GM06990 (cell line): ENCODE measurements around the gene ERC1.
"Not testable (repeated sequence)": the region's sequence is repeated elsewhere in the genome, so short reads cannot be mapped to it uniquely, and the experiment has no call there.

Experiments used
- DNase-seq: peaks from one replicate; pipeline ENCODE4 v3.0.0-alpha.2; 2011; ENCODE audit not compliant: insufficient read length; ENCODE audit errors: extremely low read depth
- H3K27me3 ChIP-seq: replicated peaks from 2 replicates; pipeline ENCODE4 v1.6.0; 2011; ENCODE audit warnings: low read length; ENCODE audit not compliant: control insufficient read depth, insufficient read depth
- H3K36me3 ChIP-seq: 2 replicates; pipeline ENCODE4 v1.5.1; 2011; ENCODE audit warnings: low read length; ENCODE audit not compliant: control insufficient read depth, insufficient read depth
- H3K4me3 ChIP-seq: replicated peaks from 2 replicates; pipeline ENCODE4 v1.5.1; 2011; ENCODE audit warnings: low read depth, mild to moderate bottlenecking, control low read depth, low read length
- TF ChIP-seq, protein P1 (sequence below): IDR thresholded peaks from 2 replicates; pipeline ENCODE4 v1.5.1; 2011; ENCODE audit warnings: low read length, control low read depth, mild to moderate bottlenecking, inconsistent platforms; ENCODE audit not compliant: insufficient read depth, poor library complexity, severe bottlenecking

Gene ERC1

DNA sequence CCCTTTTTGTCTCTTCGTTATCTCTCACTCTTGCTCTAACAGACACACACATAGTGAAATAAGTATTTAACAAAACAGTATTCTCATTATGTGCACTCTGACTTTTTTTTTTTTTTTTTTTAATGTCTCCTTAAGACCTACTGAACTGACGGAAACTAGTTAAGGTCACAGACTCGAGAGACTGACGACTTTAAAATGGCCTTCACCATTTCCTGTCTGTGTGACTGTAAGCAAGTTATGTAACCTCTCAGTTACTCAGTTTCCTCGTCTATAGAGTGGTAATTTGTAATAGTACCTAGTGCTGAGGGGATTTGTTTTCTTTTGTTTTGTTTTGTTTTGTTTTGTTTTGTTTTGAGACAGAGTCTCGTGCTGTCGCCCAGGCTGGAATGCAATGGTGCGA is 318.6 kb downstream of the ERC1 start:
- TF ChIP-seq, protein P1, sequence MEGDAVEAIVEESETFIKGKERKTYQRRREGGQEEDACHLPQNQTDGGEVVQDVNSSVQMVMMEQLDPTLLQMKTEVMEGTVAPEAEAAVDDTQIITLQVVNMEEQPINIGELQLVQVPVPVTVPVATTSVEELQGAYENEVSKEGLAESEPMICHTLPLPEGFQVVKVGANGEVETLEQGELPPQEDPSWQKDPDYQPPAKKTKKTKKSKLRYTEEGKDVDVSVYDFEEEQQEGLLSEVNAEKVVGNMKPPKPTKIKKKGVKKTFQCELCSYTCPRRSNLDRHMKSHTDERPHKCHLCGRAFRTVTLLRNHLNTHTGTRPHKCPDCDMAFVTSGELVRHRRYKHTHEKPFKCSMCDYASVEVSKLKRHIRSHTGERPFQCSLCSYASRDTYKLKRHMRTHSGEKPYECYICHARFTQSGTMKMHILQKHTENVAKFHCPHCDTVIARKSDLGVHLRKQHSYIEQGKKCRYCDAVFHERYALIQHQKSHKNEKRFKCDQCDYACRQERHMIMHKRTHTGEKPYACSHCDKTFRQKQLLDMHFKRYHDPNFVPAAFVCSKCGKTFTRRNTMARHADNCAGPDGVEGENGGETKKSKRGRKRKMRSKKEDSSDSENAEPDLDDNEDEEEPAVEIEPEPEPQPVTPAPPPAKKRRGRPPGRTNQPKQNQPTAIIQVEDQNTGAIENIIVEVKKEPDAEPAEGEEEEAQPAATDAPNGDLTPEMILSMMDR: no peak
- H3K36me3 ChIP-seq: no peaks in the 10 kb centered on the region
- no peak for DNase-seq

DNA sequence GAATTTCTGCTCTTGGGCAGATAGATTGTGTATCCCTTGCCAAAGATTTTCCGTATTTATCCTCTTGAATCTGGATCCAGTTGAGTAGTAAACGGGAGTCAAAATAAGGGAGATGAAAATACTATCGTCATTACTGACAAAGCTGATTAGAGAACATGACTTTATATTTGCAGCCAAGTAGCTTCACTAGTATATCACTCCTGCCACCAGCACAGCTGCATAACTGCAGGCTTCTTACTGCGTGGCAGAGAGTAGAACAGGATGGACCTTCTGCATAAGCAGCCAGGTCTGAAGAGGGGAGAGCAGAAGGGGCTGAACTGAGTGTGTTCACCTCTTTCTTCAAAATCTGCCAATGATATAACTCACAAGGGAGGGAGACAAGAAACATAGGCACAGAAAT is 319.6 kb downstream of the ERC1 start:
- TF ChIP-seq, protein P1: no peak
- Histone ChIP-seq H3K36me3 (no peaks in the 10 kb centered on the region), H3K4me3 (no peak overlapping the region), H3K27me3 (no peaks in the 10 kb centered on the region)
- DNase-seq: no peak

More for the DNA sequence above, 318.6 kb downstream of the ERC1 start:
- Histone ChIP-seq H3K4me3 (no peak overlapping the region), H3K27me3 (no peaks in the 10 kb centered on the region)

DNA sequence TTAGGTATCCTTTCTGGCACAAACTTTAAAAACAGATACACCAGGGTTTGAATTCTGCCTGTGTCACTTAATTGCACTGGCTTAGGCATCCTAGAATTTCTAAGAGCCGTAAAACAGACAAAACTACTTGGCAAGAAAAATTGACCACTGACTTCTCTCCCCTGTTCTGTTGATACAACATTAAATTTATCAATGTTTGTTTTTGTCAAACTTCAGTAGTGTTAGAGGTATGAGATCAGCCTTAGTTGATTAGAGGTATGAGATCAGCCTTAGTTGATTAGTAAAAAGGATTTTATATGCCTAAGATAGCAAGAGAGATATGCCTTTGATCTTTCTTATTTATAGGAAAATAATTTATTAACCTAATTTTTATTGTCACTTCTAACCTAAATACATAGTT is 320.1 kb downstream of the ERC1 start:
- TF ChIP-seq, protein P1: no peak
- DNase-seq: no peak
- no peaks in the 10 kb centered on the region for H3K27me3 ChIP-seq
- no peak overlapping the region for H3K4me3 ChIP-seq
- no peaks in the 10 kb centered on the region for H3K36me3 ChIP-seq

DNA sequence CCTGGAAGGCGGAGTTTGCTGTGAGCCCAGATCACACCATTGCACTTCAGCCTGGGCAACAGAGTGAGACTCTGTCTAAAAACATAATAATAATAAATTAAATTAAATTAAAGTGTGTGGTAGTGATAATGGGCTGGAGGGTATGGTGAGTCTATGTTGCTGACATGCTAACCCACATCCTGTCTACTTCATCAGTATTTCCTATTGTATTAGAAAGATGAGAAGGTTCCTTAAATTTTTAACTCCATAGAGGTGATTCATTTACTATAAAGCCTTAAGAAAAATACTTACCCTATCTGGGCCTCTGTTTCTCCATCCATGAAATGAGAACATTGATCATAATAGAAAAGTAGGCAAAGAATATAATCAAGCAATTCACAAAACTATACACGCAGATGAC is 322.9 kb downstream of the ERC1 start:
- DNase-seq: no peak
- TF ChIP-seq, protein P1: no peak
- H3K4me3 ChIP-seq: no peak overlapping the region
- H3K36me3 ChIP-seq: no peaks in the 10 kb centered on the region
- H3K27me3 ChIP-seq: no peaks in the 10 kb centered on the region

DNA sequence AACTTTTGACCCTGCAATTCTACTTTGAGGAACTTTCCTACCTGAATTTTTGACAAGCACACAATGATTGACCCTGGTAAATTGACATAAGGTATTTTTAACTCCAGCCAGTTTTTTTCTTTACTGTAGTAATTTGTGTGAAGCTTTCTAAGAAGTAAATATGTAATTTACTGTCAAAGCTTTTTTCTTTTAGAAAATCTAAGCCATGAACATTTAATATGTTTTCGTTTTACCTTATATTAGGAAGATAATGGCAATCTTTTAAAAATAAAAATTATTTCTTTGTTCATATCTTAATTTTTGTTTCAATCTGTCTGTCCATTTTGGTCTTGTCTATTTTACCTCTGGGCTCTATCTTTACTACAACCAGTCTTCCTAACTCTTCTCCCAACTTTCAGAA is 323.5 kb downstream of the ERC1 start:
- TF ChIP-seq, protein P1: no peak
- Histone ChIP-seq H3K36me3 (no peaks in the 10 kb centered on the region), H3K27me3 (no peaks in the 10 kb centered on the region), H3K4me3 (no peak overlapping the region)
- DNase-seq: no peak

DNA sequence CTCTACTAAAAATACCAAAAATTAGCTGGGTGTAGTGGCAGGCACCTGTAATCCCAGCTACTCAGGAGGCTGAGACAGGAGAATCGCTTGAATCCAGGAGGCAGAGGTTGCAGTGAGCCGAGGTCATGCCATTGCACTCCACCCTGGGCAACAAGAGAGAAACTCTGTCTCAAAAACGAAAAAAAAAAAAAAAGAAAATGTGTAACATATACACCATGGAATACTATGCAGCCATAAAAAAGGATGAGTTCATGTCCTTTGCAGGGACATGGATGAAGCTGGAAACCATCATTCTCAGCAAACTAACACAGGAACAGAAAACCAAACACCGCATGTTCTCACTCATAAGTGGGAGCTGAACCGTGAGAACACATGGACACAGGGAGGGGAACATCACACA is 326.0 kb downstream of the ERC1 start:
- not testable (repeated sequence) for H3K36me3 ChIP-seq, DNase-seq, H3K27me3 ChIP-seq, H3K4me3 ChIP-seq
